Measurements from ENCODE around the gene STAT6. TPM values are rescaled to one million over a fixed set of nuclear protein-coding genes. Genes with fewer than 3 reads are reported as not detected.

Gene STAT6
- total RNA-seq, 1 donor from 2014 or later: 62.4 TPM

- DNase-seq (ENCODE audit: low read depth, low spot score): no peak
Observed at GRCh38 chr12:57051011-57051410, 60.2 kb downstream of the STAT6 start.

- no peak for DNase-seq (ENCODE audit: low read depth, low spot score)
Observed at GRCh38 chr12:57049890-57050289, 61.3 kb downstream of the STAT6 start, which contains the start of gene MYO1A. TSS of gene MYO1A (minus strand) at chr12:57050129. CDS start at chr12:57048323, 1,806 bp downstream.

- DNase-seq (ENCODE audit: low read depth, low spot score): no peak
Observed at GRCh38 chr12:57049119-57049446, 62.1 kb downstream of the STAT6 start.

DNA sequence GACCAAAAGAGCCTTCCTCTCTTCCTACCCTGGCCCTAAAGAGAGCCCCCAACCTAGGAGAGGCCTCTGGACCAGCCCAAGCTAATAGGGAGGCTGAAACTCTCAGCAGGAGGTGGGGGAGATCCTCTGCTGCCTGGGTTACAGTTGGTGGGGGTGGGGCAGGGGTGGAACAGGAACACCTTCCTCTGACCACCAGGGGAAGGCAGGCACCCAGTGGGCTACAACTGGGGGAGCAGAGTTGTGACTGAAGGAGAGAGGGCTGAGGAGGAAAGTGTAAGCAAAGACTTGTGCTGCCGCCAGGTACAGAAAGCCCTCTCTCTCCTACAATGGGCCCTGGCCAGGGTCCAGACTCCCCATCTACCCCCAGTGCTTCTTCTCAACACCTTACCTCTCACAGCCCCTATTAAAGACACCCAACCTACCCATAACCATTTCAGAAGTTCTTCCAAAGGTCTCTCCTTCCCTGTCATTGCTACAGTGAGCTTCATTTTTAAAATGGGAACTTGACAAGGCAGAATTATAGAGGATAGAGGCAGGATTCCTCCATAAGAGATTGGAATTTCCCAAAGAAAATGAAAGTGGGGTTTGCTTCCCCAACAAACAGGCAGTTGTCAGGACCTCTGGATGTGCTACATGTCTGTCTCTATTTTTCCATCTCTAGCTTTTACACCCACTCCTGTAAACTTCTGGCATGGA is 62.6 kb downstream of the STAT6 start:
- DNase-seq (ENCODE audit: low read depth, low spot score): no peak

GRCh38 chr12:57047981-57048380 is 63.2 kb downstream of the STAT6 start:
- no peak for DNase-seq (ENCODE audit: low read depth, low spot score)

DNA sequence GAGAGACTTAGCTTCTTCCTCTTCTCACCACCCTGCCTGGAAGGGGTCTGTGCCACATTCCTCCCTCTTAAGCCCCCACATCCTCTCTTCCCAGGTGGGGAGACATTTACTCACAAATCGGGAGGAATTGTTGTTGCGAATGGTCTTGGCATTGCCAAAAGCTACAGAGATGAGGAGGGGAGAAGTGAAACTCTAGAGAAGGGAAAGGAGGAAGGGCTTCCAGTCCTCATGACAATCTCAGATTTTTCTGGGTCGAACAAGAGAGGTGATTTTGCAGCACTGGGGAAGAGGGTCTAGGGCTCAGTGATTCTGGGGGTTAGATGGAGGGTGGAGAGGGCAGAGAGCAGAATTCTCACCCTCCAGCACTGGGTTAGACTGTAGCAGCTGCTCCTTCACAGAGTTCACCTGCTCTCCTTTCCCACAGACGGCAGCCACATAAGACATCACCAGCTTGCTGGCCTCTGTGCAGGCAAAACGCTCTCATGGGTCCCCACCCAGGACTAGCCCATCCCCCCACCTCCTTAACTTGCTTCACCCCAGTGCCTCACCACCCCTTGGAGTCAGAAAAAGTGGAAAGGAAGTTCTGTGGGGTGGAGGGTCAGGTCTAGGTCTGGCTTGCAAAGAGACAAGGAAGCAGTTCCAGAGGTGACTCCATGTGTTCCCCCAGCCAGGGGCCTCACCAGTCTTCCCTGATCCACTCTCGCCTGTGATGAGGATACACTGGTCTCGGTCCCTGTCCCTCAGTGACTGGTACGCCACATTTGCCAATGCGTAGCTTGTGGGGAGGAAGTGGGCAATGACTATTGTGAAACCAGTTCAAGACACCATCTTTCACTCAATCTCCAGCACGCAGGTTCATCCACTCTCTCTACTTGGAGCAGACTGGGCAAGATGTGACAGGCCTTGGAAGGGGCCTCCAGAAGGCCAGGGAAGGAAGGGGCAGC is 63.9 kb downstream of the STAT6 start:
- no peak for DNase-seq (ENCODE audit: low read depth, low spot score)

- DNase-seq (ENCODE audit: low read depth, low spot score): no peak
Observed at GRCh38 chr12:57046086-57046791, 64.9 kb downstream of the STAT6 start.

Other genes with a start within 250 kb of the STAT6 start
- not detected in 2 replicates for gene SDR9C7, start 177.0 kb downstream of the STAT6 start, total RNA-seq
- under 0.01 and 0.11 TPM in 2 replicates for gene RDH16, start 153.8 kb downstream of the STAT6 start, total RNA-seq
- gene ZBTB39, start 104.8 kb downstream of the STAT6 start, total RNA-seq: 6.0 and 7.4 TPM in 2 replicates
- gene TAC3, start 94.8 kb downstream of the STAT6 start, total RNA-seq: not detected in 2 replicates
- under 0.01 TPM in 1 of 2 replicates, not detected in the other for gene MYO1A, start 61.2 kb downstream of the STAT6 start, total RNA-seq
- 6.0 and 15.1 TPM in 2 replicates for gene NEMP1, start 32.6 kb downstream of the STAT6 start, total RNA-seq
- 13.6 and 15.4 TPM in 2 replicates for gene NAB2, start 22.2 kb downstream of the STAT6 start, total RNA-seq
- gene LRP1, start 17.1 kb upstream of the STAT6 start, total RNA-seq: 4.6 and 5.9 TPM in 2 replicates
- not detected in 2 replicates for gene LRP1-AS, start 36.3 kb upstream of the STAT6 start, total RNA-seq
- gene NXPH4, start 105.4 kb upstream of the STAT6 start, total RNA-seq: 0.13 and 0.28 TPM in 2 replicates
- gene SHMT2, start 118.3 kb upstream of the STAT6 start, total RNA-seq: 247 and 270 TPM in 2 replicates
- gene STAC3, start 139.8 kb upstream of the STAT6 start, total RNA-seq: 0.07 and 0.13 TPM in 2 replicates

Measured in pulmonary artery endothelial cell (primary cell).